Stimulated activated CD8-positive, alpha-beta memory T cell treated with anti-CD3 and anti-CD28 coated beads, Interleukin-2, amount 100 ng/mL, for 48 hours (primary cell): ENCODE measurements around the gene PLD4.
A peak's percentile ranks its signal among the peaks of the same experiment; 100 is the strongest.
"Not testable (repeated sequence)": the region's sequence is repeated elsewhere in the genome, so short reads cannot be mapped to it uniquely, and the experiment has no call there.

Experiments
- DNase-seq, 2 donors: peaks; one replicate each; pipeline ENCODE4 v3.0.0-alpha.2; 2020; ENCODE audit warnings: low read depth in 2 of 2

The PLD4 gene, protein sequence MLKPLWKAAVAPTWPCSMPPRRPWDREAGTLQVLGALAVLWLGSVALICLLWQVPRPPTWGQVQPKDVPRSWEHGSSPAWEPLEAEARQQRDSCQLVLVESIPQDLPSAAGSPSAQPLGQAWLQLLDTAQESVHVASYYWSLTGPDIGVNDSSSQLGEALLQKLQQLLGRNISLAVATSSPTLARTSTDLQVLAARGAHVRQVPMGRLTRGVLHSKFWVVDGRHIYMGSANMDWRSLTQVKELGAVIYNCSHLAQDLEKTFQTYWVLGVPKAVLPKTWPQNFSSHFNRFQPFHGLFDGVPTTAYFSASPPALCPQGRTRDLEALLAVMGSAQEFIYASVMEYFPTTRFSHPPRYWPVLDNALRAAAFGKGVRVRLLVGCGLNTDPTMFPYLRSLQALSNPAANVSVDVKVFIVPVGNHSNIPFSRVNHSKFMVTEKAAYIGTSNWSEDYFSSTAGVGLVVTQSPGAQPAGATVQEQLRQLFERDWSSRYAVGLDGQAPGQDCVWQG

DNA sequence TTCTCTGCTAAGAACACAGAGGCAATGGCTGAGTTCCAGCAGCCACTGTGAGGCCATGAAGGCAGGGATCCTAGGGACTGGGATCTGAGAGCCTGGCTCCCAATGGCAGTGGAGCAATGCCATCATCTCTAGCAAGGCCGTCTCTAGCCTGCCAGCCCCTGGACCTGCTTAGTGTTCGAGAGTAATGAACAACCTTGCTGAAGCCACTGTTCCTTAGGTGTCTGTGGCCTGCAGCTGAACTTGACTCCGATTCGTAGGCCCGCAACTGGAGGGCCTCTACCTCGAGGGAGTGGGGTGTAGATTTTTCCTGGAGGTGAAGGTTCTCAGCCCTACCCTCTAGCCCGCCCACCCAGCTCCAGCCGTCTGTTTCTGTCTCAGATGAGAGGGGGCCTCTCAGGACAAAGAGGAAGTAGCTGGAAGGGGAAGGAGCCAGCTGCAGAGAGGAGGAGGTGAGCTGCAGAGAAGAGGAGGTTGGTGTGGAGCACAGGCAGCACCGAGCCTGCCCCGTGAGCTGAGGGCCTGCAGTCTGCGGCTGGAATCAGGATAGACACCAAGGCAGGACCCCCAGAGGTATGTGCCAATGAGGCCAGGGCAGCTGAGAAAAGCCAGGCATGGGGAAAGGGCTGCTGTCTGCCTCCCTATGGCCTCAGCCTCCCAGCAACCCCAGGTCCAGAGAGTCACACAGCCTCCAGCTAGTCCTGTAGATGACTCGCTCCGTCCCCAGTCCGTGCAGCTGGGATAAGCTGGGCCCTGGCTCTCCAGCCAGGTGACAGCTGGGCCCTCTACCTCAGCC, at the start of gene PLD4:
PLD4 (plus strand) TSS at position 459 of the 793 bp plus-strand sequence. CDS start 2,262 bp downstream, outside the sequence.
- DNase-seq: no peak

GRCh38 chr14:104875412-104875751, 49.3 kb upstream of the PLD4 start:
- DNase-seq: no peak

GRCh38 chr14:104875811-104876210, 48.9 kb upstream of the PLD4 start:
- no peak for DNase-seq

GRCh38 chr14:104876251-104876699, 48.4 kb upstream of the PLD4 start:
- DNase-seq: peak in 1 of 2 donors; percentile 33

GRCh38 chr14:104877066-104877805, 47.4 kb upstream of the PLD4 start:
- no peak for DNase-seq

DNA sequence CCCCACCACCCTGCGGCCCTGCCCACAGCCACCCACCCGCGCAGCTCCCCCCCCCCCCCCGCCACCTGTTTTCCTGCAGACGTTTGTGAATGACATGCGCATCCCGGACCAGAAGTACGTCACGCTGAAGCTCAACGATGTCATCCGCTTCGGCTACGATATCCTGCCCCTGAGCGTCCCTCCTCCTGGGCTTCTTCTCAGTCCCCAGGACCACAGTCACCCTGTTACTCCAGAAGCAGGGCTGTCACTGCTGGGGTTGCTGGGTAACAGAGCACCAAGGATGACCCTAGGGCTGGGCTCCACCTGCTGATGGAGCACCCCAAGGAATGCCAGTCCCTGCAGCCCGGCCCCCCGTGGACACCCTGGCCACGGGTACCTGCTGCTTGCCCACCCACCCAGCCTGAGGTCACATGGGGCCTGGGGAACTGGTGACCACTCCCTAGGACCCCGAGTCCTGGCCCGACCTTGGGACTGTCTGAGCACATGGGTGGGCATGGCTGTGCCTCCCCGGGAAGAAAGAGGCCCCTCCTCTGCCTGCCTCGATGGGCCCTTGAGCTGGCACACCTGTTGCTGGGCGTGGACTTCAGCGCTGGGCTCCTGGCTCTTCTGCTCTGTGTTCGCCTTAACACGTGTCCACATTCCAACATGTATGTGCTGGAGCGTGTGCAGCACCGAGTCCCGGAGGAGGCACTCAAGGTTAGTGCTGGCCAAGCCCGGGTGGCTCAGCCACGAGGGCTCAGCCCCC, 46.7 kb upstream of the PLD4 start:
- no peak for DNase-seq

- no peak for DNase-seq
These were observed 46.1 kb upstream of the PLD4 start for GRCh38 chr14:104878582-104878981.

DNA sequence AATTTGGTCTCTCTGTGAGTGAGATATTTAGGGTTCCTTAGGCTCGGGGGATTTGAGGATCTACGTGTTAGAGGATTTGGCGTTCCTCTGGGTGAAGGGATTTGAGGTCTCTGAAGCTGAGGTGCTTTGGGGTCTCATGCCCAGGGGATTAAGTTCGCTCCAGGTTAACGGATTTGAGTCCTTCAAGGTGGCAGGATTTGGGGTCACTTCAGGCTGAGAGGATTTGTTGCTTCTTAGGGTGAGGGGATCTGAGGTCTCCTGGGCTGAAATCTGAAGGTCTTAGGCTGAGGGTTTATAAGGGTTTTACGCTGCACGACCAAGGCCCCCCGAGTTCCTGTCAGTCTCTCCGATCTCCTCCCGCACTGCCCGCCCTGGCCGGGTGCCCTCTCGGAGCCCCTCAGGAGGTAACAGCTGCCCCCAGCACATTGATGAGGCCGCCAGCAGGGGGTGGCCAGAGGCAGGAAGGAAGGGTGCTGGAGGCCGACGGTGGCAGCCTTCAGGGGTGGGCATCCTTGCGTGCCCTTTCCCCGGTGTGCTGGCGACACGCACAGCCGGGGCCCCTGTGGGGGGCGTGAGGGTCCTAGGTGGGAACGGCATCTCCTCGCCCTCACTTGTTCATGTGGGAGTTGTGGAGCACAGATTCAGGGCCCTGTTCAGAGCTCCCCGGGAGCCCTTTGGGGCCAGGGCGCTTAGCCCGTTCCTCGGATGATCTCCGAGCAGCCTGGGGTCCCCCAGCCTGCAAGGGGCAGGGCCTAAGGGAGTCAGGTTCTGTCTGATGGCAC, 45.3 kb upstream of the PLD4 start:
- no peak for DNase-seq

GRCh38 chr14:104879983-104880565, 44.6 kb upstream of the PLD4 start:
- DNase-seq: no peak

GRCh38 chr14:104880584-104881210, 44.0 kb upstream of the PLD4 start:
- DNase-seq: no peak

DNA sequence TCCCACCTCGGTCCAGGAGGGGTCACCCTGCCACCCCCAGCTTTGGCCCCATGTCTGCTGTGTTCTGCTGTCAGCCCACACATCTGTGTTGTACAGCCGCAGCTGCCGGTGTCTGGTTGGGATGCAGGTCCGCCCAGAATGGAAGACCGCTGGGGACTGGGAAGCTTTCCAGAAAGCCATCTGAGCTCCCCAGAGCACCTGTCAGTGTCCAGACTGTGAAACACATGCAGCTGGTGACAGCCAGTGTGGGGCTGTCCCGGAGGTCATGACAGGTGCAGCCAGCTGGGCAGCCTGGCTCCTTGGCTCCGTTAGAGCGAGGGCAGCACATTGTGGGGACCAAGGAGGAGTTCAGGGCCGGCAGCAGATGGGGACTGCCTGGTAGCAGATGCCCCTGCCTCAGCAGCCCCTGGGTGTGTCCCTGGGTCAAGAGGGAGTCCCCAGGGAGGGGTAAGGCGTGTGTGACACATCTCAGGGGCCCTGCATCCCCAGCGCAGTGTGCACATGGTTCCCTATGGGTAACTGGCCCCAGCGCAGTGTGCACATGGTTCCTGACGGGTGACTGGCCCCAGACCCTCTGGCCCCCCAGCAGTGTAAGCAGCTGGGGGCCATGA, 43.2 kb upstream of the PLD4 start:
- no peak for DNase-seq

GRCh38 chr14:104882325-104882973, 42.2 kb upstream of the PLD4 start:
- no peak for DNase-seq

DNA sequence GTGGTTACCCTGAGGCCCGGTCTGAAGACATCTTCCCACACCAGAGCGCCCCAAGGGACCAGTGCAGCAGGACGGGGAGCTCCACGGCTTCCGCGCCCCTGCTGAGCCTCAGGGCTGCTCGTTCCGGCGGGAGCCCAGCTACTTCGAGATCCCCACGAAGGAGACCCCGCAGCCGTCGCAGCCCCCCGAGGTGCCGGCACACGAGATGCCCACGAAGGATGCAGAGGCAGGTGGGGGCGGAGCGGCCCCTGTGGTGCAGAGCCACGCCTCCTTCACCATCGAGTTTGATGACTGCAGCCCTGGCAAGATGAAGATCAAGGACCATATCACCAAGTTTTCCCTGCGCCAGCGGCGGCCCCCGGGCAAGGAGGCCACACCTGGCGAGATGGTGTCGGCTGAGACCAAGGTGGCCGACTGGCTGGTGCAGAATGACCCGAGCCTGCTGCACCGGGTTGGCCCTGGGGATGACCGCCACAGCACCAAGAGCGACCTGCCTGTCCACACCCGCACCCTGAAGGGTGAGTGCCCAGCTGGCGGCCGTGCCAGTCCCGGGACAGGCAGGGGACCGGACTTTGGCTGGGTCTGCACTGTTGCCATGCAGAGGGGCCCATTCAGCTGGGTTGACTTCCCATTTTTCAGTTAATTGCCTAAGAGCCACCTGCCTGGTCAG, 41.6 kb upstream of the PLD4 start:
- no peak for DNase-seq

DNA sequence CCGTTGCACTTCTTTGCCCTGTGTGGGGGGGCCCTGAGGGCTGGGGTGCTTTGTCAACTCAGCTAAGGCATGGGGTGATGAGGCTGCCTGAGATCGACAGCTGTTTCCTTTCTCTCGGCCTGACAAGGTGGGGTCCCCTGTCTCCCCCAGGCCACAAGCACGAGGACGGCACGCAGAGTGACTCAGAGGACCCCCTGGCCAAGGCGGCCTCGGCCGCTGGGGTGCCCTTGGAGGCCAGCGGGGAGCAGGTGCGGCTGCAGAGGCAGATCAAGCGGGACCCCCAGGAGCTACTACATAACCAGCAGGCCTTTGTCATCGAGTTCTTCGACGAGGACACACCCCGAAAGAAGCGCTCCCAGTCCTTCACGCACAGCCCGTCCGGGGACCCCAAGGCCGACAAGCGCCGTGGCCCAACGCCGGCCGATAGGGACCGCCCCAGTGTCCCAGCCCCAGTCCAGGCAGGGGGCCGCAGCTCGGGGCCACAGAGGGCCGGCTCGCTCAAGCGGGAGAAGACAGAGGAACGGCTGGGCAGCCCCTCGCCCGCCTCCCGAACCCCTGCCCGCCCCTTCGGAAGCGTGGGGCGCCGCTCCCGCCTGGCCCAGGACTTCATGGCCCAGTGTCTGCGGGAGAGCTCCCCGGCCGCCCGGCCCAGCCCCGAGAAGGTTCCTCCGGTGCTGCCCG, 40.9 kb upstream of the PLD4 start:
- no peak for DNase-seq

- not testable (repeated sequence) for DNase-seq
These were observed 40.3 kb upstream of the PLD4 start for GRCh38 chr14:104884381-104884780.

GRCh38 chr14:104885031-104885972, 39.4 kb upstream of the PLD4 start:
- no peak for DNase-seq
